Mesodermal cell (in vitro differentiated cells): ENCODE results near the gene PARS2.

Experiments
- H3K27ac ChIP-seq: 2 replicates; pipeline ENCODE4 v1.7.0; 2013; ENCODE audit warnings: mild to moderate bottlenecking, low read depth, low read length, moderate library complexity; ENCODE audit not compliant: severe bottlenecking
- H3K36me3 ChIP-seq: 2 replicates; pipeline ENCODE4 v1.7.1; 2013; ENCODE audit warnings: mild to moderate bottlenecking, low read length, moderate library complexity; ENCODE audit not compliant: control insufficient read depth, insufficient read depth
- H3K4me1 ChIP-seq: one replicate; pipeline ENCODE4 v1.7.1; 2013; ENCODE audit warnings: mild to moderate bottlenecking, low read length; ENCODE audit not compliant: insufficient read depth, control insufficient read depth, poor library complexity, severe bottlenecking
- H3K4me3 ChIP-seq: 2 replicates; pipeline ENCODE4 v1.7.0; 2013; ENCODE audit warnings: low read length, control low read depth, mild to moderate bottlenecking; ENCODE audit not compliant: insufficient read depth, poor library complexity, severe bottlenecking; ENCODE audit errors: extremely low read depth
- H3K9me3 ChIP-seq: 2 replicates; pipeline ENCODE4 v1.7.1; 2013; ENCODE audit warnings: mild to moderate bottlenecking, low read length, moderate library complexity; ENCODE audit not compliant: control insufficient read depth
- WGBS, 2 experiments: methylation state at CpG; one replicate each; pipeline ENCODE4 v1.1.5; 2013; ENCODE audit warnings: missing lambda C conversion rate in 2 of 2; ENCODE audit not compliant: insufficient coverage in 2 of 2; 5-methylcytosine and 5-hydroxymethylcytosine counted together

PARS2 gene

GRCh38 chr1:54767526-54767925 lies 3.2 kb upstream of the PARS2 start:
- Histone ChIP-seq H3K27ac (no peak overlapping the region), H3K36me3 (no peaks in the 10 kb centered on the region), H3K9me3 (no peaks in the 10 kb centered on the region), H3K4me1 (no peaks in the 10 kb centered on the region), H3K4me3 (no peak overlapping the region)
- 52 to 55% methylated on average over 6 of the region's 6 CpGs for WGBS, 2 experiments

DNA sequence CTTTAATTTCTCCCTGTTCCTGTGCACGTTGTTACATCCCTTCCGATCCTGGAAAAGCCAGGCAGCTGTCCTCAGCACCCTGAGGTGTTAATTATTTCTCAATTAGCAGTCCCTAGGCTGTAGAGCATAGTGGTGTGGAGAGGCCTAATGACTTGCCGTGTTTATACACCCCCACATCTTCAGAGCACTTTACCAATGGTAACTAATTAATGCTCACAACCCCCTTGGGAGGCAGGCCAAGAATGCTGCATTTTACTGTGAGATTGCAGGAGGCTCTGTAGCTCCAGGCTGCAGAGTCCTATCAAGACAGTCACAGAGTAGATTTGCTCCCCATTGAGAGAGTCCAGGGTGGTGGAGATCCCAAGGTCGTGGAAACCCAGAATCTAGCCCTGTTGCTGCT lies 2.4 kb upstream of the PARS2 start:
- Histone ChIP-seq H3K4me1 (no peaks in the 10 kb centered on the region), H3K9me3 (no peaks in the 10 kb centered on the region), H3K4me3 (no peak overlapping the region), H3K27ac (no peak overlapping the region), H3K36me3 (no peaks in the 10 kb centered on the region)
- WGBS, 2 experiments = 32 to 33% methylated on average over 2 of the region's 4 CpGs

DNA sequence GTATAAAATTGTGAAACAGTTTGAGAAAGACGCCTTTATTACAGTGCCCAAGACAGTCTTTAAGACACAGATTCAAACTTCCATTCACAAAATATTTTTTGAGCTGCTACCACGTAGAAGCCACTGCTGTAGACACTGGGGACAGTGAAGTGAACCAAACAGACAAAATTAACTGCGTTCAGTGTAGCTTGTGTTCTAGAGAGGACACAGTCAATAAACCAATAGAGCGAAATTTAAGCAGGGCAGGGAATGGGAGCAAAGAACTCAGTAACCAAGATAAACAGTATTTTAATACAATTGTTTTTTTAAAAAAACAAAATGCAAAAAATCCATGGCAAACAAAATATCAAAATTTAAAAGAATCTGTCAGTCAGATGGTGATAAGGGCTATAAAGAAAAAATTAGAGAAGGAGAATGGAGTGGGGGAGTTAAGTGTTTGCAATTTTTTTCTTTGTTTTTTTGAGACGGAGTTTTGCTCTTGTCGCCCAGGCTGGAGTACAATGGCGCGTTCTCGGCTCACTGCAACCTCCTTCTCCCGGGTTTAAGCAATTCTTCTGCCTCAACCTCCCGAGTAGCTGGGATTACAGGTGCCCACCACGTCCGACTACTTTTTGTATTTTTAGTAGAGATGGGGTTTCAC lies 719 bp upstream of the PARS2 start:
- Histone ChIP-seq H3K4me1 (no peaks in the 10 kb centered on the region), H3K9me3 (no peaks in the 10 kb centered on the region), H3K4me3 (peak overlapping the region; percentile 76), H3K36me3 (no peaks in the 10 kb centered on the region), H3K27ac (no peak overlapping the region)
- 96 to 97% methylated on average over 5 to 8 of the region's 13 CpGs for WGBS, 2 experiments

DNA sequence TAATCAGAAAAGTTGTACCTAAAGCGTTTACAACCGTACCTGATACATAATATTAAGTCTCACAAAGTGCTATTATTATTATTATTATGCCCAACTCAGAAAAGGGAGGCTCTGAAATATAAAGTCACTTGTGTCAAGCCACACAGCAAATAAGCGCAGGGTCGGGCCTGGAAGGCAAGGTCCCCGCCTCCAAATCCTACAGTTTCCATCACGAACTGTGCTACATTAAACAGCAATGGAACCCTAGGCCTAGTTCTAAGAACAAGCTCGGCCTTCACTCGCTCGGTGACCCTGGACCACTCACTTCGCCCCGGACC lies 549 bp downstream of the PARS2 start:
- 0 to 3% methylated on average over 4 to 9 of the region's 11 CpGs for WGBS, 2 experiments

GRCh38 chr1:54758678-54759348 lies 5.5 kb downstream of the PARS2 start:
- H3K27ac ChIP-seq = no peak overlapping the region
- H3K36me3 ChIP-seq = peaks cover 22% of the 10 kb centered on the region
- no peak overlapping the region for H3K4me3 ChIP-seq
- H3K9me3 ChIP-seq = no peaks in the 10 kb centered on the region
- no peaks in the 10 kb centered on the region for H3K4me1 ChIP-seq
- 95% methylated on average over 16 to 18 of the region's 20 CpGs for WGBS, 2 experiments

More for the DNA sequence above, 549 bp downstream of the PARS2 start:
- Histone ChIP-seq H3K9me3 (no peaks in the 10 kb centered on the region), H3K4me3 (peak overlapping the region; percentile 76), H3K4me1 (no peaks in the 10 kb centered on the region), H3K36me3 (peaks cover 4% of the 10 kb centered on the region), H3K27ac (peak overlapping the region; percentile 61)

- WGBS, 2 experiments = 92 to 94% methylated on average over 8 of the region's 9 CpGs
- no peaks in the 10 kb centered on the region for H3K9me3 ChIP-seq
- H3K27ac ChIP-seq = no peak overlapping the region
- H3K36me3 ChIP-seq = peaks cover 22% of the 10 kb centered on the region
- no peak overlapping the region for H3K4me3 ChIP-seq
- H3K4me1 ChIP-seq = no peaks in the 10 kb centered on the region
Measured at GRCh38 chr1:54757833-54758232, 6.5 kb downstream of the PARS2 start.

DNA sequence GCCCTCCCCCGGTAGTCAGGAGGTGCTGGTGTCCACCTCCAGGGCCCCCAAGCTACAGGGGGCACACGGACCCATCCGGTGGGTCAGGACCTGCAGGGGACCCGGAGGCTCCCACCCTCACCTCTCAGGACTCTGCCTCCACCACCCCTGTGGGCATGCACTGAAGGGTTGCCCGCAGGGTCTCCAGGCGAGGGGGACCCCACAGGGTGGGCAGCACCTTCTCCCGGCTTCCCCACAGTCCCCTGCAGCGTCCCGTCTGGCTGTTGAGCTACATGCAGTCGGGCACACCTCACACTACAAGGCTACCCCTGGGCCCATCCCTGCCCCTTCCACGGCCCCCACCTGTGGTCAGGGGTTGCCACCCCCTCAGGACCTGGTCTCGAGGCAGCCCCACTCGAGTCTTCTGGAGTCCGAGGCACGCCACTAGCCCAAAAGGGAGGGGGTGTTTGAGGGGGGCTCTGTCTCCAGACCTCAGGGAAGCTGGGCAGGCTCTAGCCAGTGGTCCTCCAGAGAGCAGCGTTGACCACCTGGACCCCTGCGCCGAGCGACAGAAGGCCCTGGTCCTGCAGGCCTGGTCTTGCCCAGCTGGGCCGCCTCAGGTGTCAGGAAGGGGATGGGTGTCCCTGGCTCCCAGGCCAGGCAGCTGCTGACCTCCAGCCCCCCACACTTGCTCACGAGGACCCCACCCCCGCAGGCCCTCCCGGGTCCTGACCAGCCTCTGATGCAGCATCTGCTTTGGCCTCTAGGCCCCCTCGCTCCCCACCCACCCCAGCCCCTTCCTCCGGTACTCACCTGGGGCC lies 9.6 kb downstream of the PARS2 start:
- no peak overlapping the region for H3K27ac ChIP-seq
- 90 to 91% methylated on average over 9 to 19 of the region's 25 CpGs for WGBS, 2 experiments
- no peaks in the 10 kb centered on the region for H3K4me1 ChIP-seq
- H3K36me3 ChIP-seq = peaks cover 22% of the 10 kb centered on the region
- no peaks in the 10 kb centered on the region for H3K9me3 ChIP-seq
- no peak overlapping the region for H3K4me3 ChIP-seq

- H3K4me3 ChIP-seq = no peak overlapping the region
- H3K36me3 ChIP-seq = peaks cover 20% of the 10 kb centered on the region
- H3K9me3 ChIP-seq = no peaks in the 10 kb centered on the region
- H3K27ac ChIP-seq = no peak overlapping the region
- WGBS, 2 experiments = 94 to 96% methylated on average over 19 to 21 of the region's 22 CpGs
- no peaks in the 10 kb centered on the region for H3K4me1 ChIP-seq
Measured at GRCh38 chr1:54754045-54754444, 10.3 kb downstream of the PARS2 start.

GRCh38 chr1:54751426-54751825 lies 12.9 kb downstream of the PARS2 start:
- Histone ChIP-seq H3K27ac (no peak overlapping the region), H3K36me3 (no peaks in the 10 kb centered on the region), H3K4me3 (no peak overlapping the region), H3K4me1 (no peaks in the 10 kb centered on the region), H3K9me3 (no peaks in the 10 kb centered on the region)
- WGBS, 2 experiments = 53 to 65% methylated on average over 3 to 4 of the region's 4 CpGs

- WGBS, 2 experiments = 90 to 94% methylated on average over 3 to 6 of the region's 6 CpGs
- Histone ChIP-seq H3K27ac (no peak overlapping the region), H3K9me3 (no peaks in the 10 kb centered on the region), H3K4me1 (no peaks in the 10 kb centered on the region), H3K36me3 (no peaks in the 10 kb centered on the region), H3K4me3 (no peak overlapping the region)
Measured at GRCh38 chr1:54750596-54750995, 13.7 kb downstream of the PARS2 start.
